GM15510 (cell line): Measurements from ENCODE around the gene REX1BD.

ENCODE experiments used
- POLR2A ChIP-seq: IDR thresholded peaks from 3 replicates; pipeline ENCODE4 v1.6.1; 2011; ENCODE audit warnings: borderline replicate concordance; ENCODE audit not compliant: insufficient read length; ENCODE audit errors: extremely low read depth

The REX1BD gene

DNA sequence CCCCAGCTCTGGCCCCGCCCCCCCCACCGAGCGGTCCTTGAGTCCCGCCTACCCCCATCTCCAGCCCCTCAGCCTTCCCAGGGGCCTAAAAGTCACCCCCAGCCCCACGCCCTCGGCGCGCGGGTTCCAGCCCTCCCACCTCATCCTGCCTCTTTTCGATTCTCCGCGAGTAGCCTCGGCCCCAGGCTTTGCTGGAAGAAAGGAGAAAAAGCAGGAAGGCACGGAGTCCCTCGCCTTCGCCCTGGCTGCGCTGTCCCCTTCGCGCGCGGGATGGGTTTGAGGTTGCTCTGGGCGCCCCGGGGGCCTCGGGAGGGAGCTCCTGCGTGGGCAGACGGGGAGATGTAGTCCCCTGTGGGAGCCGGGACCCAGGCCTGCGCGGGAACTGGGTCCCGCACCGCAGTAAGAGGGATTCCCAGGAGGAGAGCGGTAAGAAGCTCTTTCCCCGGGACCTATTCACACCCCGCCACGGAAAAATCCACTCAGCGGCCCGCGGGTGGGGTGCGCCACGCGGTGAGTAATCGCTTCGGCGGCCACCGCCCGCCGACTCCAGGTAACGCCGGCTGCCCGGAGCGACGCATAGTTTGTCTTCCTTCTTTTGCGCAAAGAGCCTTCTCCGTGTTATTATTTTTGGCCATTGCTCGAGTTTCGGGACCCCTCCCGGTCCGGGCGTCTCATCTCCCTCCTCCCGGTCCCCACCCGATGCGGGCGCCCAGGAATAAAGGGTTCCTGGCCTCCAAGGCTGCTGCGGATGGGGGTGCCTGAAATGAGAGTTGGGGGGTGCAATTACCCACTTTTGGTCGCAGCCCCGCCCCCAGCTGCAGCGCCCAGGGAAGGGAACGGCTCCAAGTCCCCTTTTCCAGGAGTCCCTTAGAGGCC, 18.9 kb downstream of the REX1BD start:
- no peak for TF ChIP-seq POLR2A

DNA sequence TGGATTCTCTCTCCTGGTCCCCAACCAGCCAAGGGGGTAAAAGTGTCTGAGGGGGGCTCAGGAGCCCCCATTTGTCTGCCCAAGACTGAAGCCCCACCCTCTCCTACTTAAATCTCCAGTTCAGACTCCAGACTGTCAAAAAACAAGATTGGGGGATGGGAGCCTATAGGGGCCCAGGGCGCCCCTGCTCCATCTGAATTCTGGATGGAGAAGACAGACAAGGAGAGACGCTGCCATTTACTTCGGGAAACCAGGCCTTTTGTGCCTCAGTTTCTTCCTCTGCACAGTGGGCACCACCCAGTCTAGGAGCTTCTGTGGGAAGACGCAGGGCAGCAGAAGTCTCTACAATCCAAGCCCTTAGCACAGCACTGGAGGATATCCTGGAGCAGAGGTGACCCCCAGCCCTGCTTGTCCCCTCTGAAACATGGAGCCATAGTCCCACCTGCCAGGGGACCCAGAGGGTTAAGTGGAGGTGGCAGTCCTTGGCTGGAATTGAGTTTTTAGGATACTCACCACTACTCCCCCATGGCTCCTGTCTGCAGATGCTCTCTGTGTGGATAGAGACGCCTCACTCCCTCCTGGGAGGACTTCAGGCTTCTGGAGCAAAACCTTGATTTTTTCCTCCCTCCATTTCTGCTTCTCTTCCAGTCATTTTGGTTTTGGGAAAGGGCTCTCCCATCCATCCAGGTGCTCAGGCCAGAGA, 19.7 kb downstream of the REX1BD start:
- TF ChIP-seq POLR2A = no peak

DNA sequence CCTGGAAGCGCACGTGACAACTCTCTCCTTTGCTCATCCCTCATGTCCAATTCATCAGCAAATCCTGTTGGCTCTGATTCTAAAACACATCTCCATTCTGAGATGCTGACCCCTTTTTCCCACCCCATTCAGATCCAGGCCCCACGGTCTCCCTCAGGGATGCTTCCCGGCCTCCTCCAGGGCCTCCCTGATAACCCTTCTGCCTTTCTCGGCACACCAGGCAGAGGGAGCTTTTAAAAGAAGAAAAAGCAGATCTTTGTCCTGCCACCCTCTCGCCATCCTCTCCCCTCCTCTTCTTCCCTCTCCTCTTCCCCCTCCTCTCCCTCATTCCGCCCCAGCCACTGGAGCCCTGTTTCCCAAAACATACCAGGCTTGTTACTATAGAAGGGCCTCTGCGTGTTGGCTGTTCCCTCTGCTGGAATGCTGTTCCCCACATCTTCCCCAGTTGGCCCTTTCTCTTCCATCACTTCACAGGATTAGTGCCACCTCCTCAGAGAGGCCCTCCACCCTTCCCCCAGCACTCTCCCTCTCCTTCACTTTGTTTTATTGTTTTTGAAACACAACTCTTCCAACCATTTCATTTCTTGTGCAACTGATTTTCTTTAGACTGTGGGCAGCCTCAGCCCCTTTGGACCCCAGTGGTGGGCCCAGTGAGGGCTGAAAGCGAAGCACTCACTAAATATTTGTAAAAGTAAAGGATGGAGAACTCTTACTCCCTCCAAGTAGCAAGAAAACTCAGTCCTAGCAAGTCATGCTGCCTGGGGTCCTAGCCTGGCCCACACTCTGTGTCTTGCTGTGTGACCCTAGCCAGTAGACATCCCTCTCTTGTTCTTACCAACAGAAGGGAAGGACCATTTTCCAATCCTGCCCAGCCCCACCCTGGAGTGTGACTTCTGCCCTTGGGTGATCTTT, 20.5 kb downstream of the REX1BD start:
- TF ChIP-seq POLR2A = no peak

DNA sequence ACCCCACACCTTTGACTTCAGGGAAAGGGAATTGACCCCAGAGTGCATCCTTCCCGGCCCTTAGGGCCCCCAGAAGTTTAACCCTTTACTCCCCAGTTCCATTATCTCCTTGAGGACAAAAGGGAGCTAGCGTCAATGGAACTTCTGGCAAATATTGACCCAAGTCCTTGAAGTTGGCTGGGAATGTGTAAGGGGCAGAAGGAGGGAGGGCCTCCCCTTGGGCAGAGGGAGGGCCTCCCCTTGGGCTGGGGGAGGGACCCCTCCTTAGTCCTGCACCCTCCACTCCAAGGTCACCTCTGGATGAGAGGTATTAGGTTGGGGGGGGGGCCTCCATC, 21.1 kb downstream of the REX1BD start:
- no peak for TF ChIP-seq POLR2A

DNA sequence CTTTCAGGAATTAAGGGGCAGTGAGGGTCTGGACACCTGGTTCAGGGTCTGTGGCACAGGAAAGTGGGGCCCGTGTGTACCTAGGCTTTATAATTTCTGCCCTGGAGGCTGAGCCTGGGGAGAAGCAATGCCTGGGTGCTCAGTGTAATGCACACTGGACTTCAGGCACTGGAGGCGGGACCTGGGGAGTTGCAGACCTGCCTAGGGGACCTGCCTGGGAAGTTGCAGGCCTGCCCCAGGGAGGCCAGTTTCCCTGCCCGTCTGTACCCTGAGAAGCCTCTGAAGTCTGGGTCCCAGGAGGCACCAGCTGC, 21.6 kb downstream of the REX1BD start:
- TF ChIP-seq POLR2A = no peak

DNA sequence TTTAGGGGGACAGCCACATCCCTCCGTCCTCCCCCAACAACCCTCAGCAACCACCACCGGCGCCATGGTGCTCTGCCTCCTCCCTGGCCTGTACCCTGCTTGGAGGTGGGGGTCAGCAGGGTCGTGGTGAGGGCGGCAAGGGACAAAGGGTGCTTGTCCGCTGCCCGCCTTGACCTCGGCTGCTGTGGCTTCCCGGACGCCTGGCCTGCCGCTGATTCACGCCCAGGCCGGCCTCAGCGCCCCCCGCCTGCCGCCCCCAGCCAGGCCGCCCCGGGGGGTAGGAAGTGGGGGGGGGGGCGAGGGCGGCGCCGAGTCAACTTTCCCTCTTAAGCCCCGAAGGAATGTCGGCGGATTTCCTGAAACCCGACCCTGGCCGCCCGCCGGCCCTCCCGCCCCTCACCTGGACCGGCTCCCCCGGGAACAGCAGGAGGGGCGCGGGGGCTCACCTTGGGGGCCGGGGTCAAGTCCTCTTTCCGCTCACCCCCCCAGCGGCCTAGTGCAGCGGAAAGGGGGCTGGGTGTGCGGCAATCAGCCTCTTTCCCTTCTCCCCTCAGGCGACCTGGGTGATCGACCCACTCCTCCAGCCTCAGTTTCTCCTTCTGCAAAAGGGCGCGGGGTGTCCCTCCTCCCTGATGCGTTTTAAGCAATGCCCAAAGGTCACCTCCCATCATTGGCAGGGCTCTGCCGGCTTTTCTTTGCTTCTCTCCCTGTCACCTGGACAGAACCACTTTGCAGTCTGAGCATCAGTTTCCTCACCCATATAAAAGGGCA, 22.1 kb downstream of the REX1BD start:
- TF ChIP-seq POLR2A = no peak

DNA sequence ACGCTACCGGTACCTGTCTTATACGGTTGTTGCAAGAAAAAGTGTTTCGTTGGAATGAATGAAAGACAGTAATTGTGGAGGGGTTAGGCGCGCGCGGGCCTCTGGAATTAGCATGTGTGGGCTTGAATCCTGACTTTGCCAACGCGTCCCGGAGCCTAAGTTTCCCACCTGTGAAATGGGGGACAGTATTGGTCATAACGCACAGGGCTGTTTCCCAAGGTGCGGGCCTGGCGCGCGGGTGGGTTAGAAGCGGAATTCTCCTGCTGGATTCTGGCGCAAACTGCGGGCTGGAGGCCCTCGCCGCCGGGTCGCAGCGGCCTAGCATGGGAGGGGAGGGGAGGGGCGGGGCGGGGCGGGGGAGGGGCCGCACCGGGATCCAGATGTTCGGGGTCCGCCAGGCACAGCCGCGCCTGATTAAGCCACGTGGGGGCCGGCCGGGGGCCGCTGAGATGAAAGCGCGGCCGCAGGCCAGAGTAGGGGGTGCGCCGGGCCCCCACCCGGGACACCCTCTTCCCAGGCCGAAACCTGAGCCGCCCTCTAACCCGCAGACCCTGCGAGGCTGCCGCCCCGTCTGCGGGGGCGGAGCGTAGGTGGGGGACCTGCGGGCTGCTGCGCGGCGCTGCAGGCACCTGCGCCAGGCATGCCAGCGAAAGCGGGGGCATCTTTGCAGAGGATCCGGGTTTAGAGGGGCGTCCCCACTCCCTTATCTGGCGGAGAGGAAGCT, 22.9 kb downstream of the REX1BD start:
- no peak for TF ChIP-seq POLR2A

DNA sequence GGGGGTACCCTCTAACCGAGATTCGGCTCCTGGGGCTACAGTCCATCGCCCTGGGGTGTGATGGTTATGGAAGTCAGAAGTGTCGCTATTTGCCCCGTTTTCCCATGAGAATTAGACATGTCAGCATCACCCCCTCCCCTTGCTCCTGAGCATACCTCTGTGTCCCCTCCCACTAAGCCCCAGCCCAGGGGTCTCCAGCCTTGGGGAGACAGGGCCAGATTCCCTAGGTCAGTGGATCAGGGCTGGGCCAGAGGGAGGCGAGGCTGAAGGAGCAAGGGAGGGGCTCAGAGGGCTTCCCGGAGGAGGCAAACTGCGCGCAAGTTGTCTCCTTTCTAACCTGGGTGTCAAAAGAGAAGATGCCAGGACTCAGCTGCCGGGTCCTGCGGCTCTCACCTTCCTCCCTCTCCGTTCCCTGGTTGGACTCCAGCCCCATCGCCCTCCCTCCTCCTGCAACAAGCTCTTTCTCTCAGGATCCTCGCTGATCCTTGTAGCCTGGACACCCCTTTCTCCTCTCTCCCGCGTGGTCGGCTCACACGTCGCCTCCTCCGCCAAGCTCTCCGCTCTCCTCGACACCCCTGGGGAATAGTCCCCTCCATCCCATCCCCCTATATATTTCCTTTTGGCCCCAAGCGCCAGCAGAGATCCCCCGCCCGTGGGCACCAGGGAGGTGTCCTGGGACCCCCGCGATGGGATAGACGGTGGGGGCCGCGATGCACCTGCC, 23.6 kb downstream of the REX1BD start:
- no peak for TF ChIP-seq POLR2A

DNA sequence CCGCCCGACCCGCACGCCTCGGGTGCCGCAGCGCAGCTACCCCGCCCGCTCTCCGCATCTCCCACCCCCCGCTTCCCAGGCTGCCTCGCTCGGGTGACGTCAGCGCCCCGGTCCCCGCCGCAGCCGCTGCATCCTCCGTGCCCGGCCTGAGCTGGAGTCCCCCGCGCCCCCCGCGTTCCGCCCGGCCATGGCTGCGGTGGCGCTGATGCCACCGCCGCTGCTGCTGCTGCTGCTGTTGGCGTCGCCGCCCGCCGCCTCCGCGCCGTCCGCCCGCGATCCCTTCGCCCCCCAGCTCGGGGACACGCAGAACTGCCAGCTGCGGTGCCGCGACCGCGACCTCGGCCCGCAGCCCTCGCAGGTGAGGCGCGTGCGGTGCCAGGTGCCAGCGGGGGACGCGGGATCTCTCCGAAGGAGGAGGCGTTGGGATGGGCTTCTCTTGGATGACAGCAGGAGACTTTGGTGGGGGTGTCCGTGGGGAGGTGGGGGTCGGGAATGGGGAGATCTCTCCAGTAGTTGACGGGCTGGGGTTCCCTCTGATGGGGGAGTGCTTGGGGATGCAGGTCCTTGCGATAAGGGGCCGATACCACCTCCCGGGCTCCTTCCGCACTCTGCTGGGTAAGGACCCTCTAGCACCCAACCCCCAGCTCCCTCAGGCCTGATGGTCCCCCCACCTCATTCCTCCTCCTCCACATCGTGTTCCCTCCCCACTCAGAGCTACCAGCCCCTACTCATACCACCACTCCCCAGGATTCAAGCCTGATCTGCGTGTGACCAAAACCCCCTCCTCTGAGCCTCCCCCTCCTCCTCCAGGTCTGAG, 24.4 kb downstream of the REX1BD start, which contains the start of gene TMEM59L:
TMEM59L (plus strand) TSS at position 99 of the 817 bp plus-strand sequence; CDS start at position 188, 89 bp downstream.
- no peak for TF ChIP-seq POLR2A

DNA sequence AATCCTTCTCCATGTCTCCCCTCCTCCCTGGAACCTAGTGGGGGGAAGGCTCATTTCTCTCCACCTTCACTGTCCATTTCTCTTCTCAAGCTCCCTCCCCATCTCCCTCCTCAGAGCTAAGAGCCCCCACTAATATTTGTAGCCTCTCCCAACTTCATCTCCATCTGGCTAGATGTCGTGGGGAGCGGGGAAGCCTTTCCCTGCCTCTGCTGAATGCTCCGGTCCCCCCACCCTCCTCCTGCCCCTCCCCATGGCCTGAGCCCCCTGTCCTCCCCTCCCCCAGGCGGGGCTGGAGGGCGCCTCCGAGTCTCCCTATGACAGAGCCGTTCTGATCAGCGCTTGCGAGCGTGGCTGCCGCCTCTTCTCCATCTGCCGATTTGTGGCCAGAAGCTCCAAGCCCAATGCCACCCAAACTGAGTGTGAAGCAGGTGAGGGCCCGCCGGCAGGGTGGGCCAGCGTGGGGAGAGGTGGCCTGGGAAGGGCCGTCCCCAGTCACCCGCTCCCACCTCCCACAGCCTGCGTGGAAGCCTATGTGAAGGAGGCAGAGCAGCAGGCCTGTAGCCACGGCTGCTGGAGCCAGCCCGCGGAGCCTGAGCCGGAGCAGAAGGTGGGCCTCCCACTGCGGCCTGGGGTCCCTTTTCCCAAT, 25.1 kb downstream of the REX1BD start:
- TF ChIP-seq POLR2A = no peak

DNA sequence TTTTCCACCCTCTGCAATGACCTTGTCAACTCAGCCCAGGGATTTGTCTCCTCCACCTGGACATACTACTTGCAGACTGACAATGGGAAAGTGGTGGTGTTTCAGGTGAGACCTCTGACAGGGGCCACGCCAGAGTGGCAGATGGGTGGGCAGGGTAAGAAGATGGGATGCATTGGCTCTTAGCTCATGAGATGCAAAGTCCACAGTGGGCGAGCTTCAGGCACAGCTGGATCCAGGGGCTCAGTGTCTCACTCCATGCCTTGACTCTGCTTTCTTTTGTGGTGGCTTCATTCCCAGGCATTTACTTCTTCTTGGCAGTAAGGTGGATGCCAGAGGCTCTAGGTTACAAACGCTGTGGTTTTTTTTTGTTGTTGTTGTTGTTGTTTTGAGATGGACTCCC, 27.4 kb downstream of the REX1BD start:
- TF ChIP-seq POLR2A = no peak

DNA sequence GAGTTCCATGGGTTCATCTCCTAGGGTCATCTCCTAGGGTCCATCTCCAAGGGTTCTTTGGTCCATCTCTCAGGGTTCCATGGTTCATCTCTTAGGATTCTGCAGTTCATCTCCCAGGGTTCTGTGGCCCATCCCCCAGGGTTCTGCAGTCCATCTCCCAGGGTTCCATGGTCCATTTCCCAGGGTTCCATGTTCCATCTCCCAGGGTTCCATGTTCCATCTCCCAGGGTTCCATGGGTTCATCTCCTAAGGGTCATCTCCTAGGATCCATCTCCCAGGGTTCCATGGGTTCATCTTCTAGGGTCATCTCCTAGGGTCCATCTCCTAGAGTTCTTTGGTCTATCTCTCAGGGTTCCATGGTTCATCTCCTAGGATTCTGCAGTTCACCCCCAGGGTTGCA, 29.0 kb downstream of the REX1BD start:
- TF ChIP-seq POLR2A = no peak

DNA sequence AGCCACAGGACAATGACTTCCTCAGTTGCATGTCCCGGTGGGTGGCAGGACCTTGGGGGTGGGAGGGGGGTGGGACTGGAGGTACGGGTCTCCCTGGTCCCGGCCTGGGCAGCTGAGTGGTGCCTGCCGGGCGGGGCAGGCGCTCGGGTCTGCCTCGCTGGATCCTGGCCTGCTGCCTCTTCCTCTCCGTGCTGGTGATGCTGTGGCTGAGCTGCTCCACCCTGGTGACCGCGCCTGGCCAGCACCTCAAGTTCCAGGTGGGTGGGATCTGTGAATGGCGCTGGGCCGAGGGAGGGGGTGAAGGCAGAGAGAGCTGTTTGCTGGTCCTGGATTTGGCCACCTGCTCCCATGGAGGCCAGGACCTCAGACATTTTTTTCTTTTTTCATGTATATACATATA, 29.6 kb downstream of the REX1BD start:
- no peak for TF ChIP-seq POLR2A

DNA sequence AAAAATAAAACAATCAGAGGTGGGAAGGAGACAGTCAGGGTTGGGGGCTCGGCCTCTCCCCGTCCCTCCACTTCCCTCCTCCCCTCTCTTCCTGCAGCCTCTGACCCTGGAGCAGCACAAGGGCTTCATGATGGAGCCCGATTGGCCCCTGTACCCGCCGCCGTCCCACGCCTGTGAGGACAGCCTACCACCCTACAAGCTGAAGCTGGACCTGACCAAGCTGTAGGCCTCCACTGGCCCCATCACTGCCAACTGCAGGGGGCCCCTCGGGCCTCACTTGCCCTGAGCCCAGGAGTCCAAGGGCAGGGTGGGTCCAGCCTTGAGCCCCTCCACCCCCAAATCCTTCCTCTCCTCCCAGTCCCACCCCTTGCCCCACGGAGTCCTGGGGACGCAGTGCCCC, 31.7 kb downstream of the REX1BD start:
- no peak for TF ChIP-seq POLR2A
